ENCODE data around the gene EXOSC5.

The EXOSC5 gene

DNA sequence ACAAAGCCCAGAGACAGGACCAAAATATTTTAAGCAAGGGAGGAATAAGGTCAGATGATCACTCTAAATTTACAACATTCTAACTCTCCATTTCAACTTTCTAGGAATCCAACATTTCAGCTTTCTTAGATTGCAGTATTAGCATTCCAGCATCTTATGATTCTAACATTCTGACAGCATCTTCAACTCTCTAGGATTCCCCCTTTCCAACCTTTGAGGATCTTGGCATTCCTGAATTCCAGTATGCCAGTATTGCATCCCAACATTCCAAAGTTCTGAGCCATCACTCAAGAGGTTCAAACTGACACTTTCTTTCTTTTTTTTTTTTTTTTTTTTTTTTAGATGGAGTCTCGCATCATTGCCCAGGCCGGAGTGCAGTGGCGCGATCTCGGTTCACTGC, 57.2 kb downstream of the EXOSC5 start:
- no peak for DNase-seq

Measured in CD4-positive, alpha-beta T cell treated with Interleukin-12 subunit alpha and Interleukin-12 subunit beta, for 1 hour (primary cell).